Esophagus (tissue), 2 donors: ENCODE measurements around the gene ASB16. TPM values are rescaled to one million over a fixed set of nuclear protein-coding genes. Genes with fewer than 3 reads are reported as not detected.

Experiments
- H3K27ac ChIP-seq, 2 donors: one replicate each; pipeline ENCODE4 v1.5.1; 2013; ENCODE audit warnings: low read depth in 2 of 2, mild to moderate bottlenecking in 2 of 2, inconsistent platforms in 1 of 2, low read length in 1 of 2, moderate library complexity in 1 of 2
- H3K27me3 ChIP-seq, 2 donors: one replicate each; pipeline ENCODE4 v1.6.1; 2013; ENCODE audit warnings: low read length in 2 of 2, control low read depth in 1 of 2, mild to moderate bottlenecking in 1 of 2; ENCODE audit not compliant: insufficient read depth in 2 of 2, control insufficient read depth in 1 of 2
- H3K36me3 ChIP-seq, 2 donors: one replicate each; pipeline ENCODE4 v1.6.1; 2013; ENCODE audit warnings: low read length in 1 of 2; ENCODE audit not compliant: control insufficient read depth in 2 of 2, insufficient read depth in 2 of 2
- H3K4me1 ChIP-seq, 2 donors: one replicate each; pipeline ENCODE4 v1.6.1; 2013; ENCODE audit warnings: low read length in 1 of 2; ENCODE audit not compliant: control insufficient read depth in 2 of 2, insufficient read depth in 2 of 2
- H3K4me3 ChIP-seq, 2 donors: one replicate each; pipeline ENCODE4 v1.5.1; 2013; ENCODE audit warnings: low read length in 2 of 2, mild to moderate bottlenecking in 2 of 2, low read depth in 1 of 2, moderate library complexity in 1 of 2
- H3K9me3 ChIP-seq, 2 donors: one replicate each; pipeline ENCODE4 v1.6.1; 2013; ENCODE audit warnings: mild to moderate bottlenecking in 2 of 2, low read depth in 1 of 2, low read length in 1 of 2, moderate library complexity in 1 of 2; ENCODE audit not compliant: control insufficient read depth in 2 of 2, insufficient read depth in 1 of 2
- WGBS, 2 donors: extraction: QIAGEN DNeasy Blood & Tissue Kit; methylation state at CpG; one replicate each; pipeline ENCODE4 v1.1.7; 2013; 5-methylcytosine and 5-hydroxymethylcytosine counted together
- polyA plus RNA-seq, 2 donors: library from polyadenylated mRNA; stranded (reverse); fragments of 200-250 nt; gene quantifications; one replicate each; pipeline ENCODE4 v1.2.3, GENCODE V29; 2013
- donor health status: healthy with polysubstance abuse.
- donor health status: Bipolar disorder and iron deficiency.

The ASB16 gene
- polyA plus RNA-seq, 2 donors: 0.18 to 0.19 TPM

DNA sequence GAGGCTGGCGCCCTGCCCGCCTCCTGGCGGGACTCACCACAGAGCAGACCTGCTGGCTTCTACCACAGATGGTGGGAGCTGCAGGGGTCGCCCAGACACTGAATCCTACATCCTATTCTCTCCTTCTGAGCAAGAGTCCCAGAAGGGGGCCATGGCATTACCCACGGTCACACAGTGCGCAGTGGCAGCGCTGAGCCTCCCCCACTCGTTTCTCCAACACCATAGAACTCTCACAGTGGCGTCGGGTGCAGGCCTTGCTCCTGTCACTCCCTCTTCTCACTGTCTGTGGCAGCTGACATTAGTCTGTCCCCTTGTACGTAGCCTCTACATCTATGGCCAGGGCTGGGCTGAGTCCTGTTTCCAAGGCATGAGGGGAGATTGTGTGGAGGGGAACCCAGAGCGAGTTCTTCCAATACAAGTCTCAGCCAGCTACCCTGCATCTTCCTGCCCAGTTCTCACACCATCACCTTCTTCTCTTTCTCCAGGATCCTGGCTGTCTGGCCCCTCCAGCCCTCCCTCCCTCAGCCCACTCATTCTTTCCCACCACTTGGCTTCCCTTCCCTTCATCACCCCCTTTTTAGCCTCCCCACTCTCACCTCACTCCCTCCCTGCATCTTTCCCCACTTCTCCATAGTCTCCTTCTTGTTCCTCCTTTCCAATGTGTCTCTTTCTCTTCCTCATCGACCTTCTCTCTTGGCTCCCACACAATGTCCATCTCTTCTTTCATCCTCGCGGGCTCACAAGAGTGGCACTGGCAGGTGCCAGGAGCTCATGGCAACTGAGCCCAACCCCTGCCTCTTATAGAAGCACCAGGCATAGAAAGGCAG is 43.1 kb downstream of the ASB16 start:
- H3K36me3 ChIP-seq: peaks cover 18 to 61% of the 10 kb centered on the region in 2 donors
- H3K4me3 ChIP-seq: no peak overlapping the region
- WGBS, 2 donors: 86 to 88% methylated on average over 15 of the region's 15 CpGs
- H3K27ac ChIP-seq: no peak overlapping the region
- H3K27me3 ChIP-seq: no peaks in the 10 kb centered on the region
- H3K4me1 ChIP-seq: peaks cover 0 to 17% of the 10 kb centered on the region in 2 donors
- no peaks in the 10 kb centered on the region for H3K9me3 ChIP-seq

DNA sequence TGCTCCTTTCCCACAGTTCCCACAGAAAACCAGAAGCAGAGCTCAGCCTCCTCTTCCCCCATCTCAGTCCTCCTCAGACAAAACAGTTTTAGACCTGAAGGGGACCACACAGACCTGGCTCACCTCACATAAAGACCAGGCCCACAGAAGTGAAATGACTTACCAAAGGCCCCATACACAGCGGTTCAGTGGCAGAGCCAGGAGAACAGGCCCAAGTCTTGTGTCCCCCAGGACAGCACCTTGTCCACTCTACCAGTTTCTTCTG is 43.7 kb downstream of the ASB16 start:
- Histone ChIP-seq H3K27me3 (no peaks in the 10 kb centered on the region), H3K36me3 (peaks cover 15 to 57% of the 10 kb centered on the region in 2 donors), H3K4me1 (peaks cover 0 to 17% of the 10 kb centered on the region in 2 donors), H3K4me3 (no peak overlapping the region), H3K9me3 (no peaks in the 10 kb centered on the region), H3K27ac (no peak overlapping the region)
- WGBS, 2 donors: 98 to 100% methylated on average over 1 of the region's 1 CpG

DNA sequence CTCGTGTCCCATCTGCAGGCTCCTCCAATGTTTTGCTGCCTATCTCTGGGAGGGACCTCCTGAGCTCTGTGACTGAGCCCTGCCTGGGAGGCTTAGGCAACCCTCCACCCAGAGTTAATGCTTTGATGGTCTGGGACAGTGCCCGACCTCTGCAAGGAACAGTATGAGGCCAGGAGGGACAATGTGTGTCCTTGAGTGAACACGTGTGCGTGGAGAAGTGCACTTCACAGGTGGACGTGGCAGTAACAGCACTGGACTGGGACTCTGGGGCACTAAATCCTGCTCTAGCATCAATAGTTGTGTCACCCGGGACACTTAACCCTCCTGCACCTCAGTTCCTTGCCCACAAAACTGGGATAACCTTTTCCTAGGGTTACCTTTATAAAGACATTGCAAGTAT is 44.4 kb downstream of the ASB16 start:
- no peaks in the 10 kb centered on the region for H3K27me3 ChIP-seq
- no peaks in the 10 kb centered on the region for H3K9me3 ChIP-seq
- no peak overlapping the region for H3K27ac ChIP-seq
- 88 to 91% methylated on average over 6 of the region's 6 CpGs for WGBS, 2 donors
- H3K4me1 ChIP-seq: peaks cover 0 to 17% of the 10 kb centered on the region in 2 donors
- no peak overlapping the region for H3K4me3 ChIP-seq
- peaks cover 12 to 49% of the 10 kb centered on the region in 2 donors for H3K36me3 ChIP-seq

DNA sequence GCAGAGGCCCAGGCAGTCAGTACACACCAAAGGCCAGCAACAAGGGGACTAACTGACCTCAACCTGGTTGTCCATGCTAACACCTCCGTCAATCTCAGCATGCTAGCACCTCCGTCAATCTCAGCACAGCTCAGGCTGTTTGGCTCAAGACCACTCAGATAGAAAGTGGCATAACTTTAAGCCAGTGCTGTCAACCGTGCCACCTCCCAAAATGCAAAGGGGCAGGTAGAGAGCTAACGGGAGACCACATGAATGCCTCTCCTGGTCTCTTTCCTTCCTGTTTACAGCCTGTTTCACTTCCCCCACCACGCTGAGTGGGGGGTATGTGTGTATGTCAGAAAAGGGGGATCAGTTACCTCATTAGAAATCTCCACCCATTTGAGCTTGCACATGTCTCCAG is 45.7 kb downstream of the ASB16 start:
- WGBS, 2 donors: 67 to 77% methylated on average over 5 of the region's 5 CpGs
- Histone ChIP-seq H3K27me3 (no peaks in the 10 kb centered on the region), H3K4me1 (peaks cover 0 to 11% of the 10 kb centered on the region in 2 donors), H3K9me3 (no peaks in the 10 kb centered on the region), H3K4me3 (no peak overlapping the region), H3K27ac (peak overlapping the region in 1 of 2 donors; percentile 16), H3K36me3 (peaks cover 8 to 41% of the 10 kb centered on the region in 2 donors)

DNA sequence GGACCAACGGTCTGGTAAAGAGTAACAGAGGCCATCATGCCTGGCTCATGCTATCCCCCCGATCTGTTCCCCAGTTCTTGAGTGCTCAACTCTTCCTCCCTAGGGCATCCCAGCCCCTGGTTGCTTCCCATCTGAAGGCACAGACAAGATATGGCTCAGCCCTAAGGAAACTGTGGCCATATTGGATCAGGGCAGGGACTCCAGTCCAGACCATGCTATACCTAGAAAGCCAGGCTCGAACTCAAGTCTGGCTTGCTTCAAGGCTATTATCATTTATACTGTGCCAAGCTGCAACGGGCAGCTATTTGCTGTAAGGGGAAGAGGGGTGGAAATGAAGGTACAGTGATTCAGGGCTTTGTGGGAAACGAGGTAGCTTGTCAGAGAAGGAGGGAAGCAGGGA is 46.2 kb downstream of the ASB16 start:
- WGBS, 2 donors: 58 to 66% methylated on average over 5 of the region's 5 CpGs
- H3K27ac ChIP-seq: no peak overlapping the region
- H3K4me1 ChIP-seq: peaks cover 0 to 11% of the 10 kb centered on the region in 2 donors
- no peak overlapping the region for H3K4me3 ChIP-seq
- H3K27me3 ChIP-seq: no peaks in the 10 kb centered on the region
- no peaks in the 10 kb centered on the region for H3K9me3 ChIP-seq
- peaks cover 8 to 36% of the 10 kb centered on the region in 2 donors for H3K36me3 ChIP-seq

DNA sequence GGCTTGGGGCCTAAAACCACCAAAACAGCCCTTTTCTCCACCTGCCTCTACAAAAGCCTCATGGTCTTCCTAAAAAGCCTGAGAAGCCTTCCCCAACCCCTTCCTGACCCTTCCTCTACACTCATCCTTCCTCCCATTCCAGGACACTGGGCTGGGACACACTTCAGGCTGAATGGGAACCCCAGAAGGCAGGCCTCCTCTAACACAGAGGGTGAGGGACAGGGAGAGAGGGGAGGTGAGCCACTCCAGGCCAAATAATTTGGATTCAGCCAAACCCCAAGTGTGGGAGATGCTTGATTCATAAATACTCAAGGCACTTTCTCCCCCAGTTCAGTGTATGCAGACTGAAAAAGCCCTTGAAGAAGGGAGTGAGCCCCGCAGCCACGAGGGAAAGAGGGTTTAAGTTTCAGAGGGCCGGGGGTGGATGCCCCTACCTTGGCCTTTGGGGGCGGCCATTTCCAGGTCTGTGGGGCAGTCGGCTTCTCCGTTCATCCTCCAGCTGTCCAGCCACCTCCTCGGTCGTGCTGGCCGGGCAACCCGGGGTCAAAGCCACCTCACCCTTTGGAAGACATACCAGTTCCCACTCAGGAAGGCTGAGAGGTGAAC is 47.3 kb downstream of the ASB16 start:
- Histone ChIP-seq H3K36me3 (peaks cover 8 to 31% of the 10 kb centered on the region in 2 donors), H3K9me3 (no peaks in the 10 kb centered on the region), H3K27me3 (no peaks in the 10 kb centered on the region), H3K4me1 (peaks cover 4 to 15% of the 10 kb centered on the region in 2 donors), H3K27ac (peak overlapping the region; percentile 90 to 100), H3K4me3 (peak overlapping the region; percentile 40 to 85)
- WGBS, 2 donors: 6 to 7% methylated on average over 10 of the region's 10 CpGs

DNA sequence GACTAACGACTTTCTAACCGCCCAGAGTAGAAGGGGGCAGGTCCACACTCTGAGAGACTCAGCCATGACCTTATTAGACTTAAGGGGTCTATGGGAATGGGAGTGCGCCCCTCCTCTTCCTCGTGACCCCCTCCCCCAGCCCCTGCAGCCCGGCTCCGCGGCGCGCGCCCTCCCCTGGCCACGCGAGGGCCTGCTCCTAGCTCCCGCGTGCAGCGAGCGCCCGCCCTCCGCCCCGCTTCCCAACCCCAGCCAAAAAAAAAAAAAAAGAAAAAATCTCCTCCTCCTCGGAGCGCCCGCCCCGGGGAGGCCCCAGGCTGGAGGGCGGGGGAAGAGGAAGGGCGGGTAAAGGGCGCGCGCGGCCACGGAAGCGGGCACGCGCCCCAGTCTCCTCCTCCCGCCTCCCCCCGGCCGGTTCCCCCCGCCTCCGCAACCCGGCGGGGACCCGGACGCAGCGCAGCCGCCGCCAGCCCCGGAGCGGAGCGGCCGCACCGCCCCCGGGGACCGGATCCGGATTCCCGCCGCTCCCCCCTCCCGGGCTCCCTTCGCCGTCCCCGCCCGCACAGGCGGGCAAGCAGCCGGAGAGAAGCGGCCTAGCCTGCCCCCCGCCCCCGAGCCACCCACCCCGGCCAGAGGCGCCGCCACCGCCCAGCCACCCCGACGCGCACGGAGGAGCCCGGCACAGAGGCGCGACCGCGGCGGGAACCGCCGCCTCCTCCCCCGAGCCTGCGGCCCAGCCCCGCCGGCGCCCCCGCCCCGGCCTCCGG is 48.0 kb downstream of the ASB16 start:
- WGBS, 2 donors: 1% methylated on average over 14 to 88 of the region's 89 CpGs
- H3K36me3 ChIP-seq: peaks cover 8 to 29% of the 10 kb centered on the region in 2 donors

DNA sequence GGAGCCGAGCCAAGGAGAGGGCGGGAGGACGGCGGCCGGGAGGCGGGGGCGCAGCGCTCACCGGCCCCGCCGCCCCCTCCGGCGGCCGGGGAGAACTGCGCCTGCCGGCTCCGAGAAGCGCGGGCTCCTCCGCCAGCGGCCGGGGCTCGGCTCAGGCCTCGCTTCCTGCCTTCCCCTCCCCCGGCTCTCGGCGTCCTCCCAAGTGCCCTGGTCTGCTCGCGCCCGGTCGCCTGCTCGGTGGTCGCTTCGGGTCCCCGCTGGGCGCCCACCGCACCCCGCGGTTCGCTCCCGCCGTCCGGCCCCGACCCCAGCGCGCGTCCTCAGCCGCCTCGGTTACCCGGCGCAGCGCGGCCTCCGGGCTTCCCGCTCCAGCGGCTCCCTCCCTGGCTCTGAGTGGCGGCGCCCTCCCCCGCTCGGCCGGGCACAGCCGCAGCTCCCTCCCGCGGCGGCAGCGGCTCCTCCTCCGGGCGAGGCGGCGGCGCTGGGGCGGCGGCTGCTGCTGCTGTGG is 48.7 kb downstream of the ASB16 start:
- Histone ChIP-seq H3K4me3 (peak overlapping the region; percentile 85 to 95), H3K9me3 (no peaks in the 10 kb centered on the region), H3K4me1 (peaks cover 4 to 15% of the 10 kb centered on the region in 2 donors), H3K27ac (peak overlapping the region; percentile 99 to 100), H3K27me3 (no peaks in the 10 kb centered on the region), H3K36me3 (peaks cover 8 to 27% of the 10 kb centered on the region in 2 donors)
- WGBS, 2 donors: 0% methylated on average over 56 to 73 of the region's 73 CpGs

More for the DNA sequence above, 48.0 kb downstream of the ASB16 start:
- Histone ChIP-seq H3K27ac (peak overlapping the region; percentile 99 to 100), H3K9me3 (no peaks in the 10 kb centered on the region), H3K27me3 (no peaks in the 10 kb centered on the region), H3K4me3 (peak overlapping the region; percentile 85 to 95), H3K4me1 (peaks cover 4 to 15% of the 10 kb centered on the region in 2 donors)

DNA sequence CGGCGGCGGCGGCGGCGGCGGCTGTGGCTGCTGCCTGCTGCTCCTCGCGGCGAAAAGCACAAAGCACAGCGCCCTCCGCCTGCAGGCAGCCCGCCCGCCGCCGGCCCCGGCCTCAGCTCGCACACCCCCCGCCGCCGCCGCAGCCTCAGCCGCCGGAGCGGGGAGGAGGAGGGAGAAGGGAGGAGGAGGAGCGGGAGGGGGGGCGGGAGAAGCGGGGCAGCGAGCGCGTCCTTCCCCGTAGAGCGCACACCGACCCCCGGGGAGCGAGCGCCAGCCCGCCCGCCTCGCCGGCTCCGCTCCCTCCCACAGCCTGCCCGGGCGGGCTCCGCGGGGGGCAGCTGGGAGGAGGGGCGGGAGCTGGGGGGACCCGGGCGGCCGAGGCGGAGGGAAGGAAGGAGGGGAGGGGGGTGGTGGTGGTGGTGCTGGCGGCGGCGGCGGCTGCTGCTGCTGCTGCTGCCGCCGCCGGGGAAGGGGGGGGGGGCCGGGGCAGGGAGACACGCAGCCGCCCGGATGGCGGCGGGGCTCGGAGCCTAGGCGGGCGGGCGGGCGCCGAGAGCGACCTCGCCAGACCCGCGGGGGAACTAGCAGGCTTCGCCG is 49.2 kb downstream of the ASB16 start, which contains the start of gene UBTF:
Gene UBTF, minus strand, starts transcription at position 60 of the 597 bp plus-strand sequence. CDS start 1,446 bp downstream, outside the sequence.
- Histone ChIP-seq H3K4me1 (peaks cover 4 to 15% of the 10 kb centered on the region in 2 donors), H3K27ac (peak within 1 kb of the TSS; percentile 99 to 100), H3K9me3 (no peaks in the 10 kb centered on the region), H3K4me3 (peak within 1 kb of the TSS; percentile 85 to 95), H3K27me3 (no peaks in the 10 kb centered on the region), H3K36me3 (peaks cover 8 to 21% of the 10 kb centered on the region in 2 donors)
- whole genome bisulfite sequencing, 2 donors: 1% methylated on average over 22 to 76 of the region's 76 CpGs
